ENCODE measurements around the gene CDH23.

Gene CDH23

DNA sequence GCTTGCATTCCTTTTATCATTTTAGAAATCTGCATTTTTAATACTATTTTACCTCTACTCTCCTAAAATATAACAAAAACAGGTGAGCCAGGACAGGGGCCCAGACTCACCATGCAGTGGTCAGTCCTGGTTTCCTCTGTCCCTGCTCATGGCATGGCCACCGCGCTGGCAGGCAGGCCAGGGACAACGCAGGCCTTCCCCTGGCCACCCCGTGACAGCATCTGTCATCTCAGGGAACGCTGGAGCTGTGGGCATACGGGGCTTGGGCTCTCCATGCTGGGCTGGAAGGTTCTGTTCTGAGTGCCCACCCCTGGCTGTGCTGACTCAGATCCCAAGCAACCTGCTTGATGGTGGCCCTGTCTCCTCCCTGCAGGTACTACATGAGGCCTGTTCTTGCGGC, 35.1 kb upstream of the CDH23 start:
- DNase-seq = no peak
- TF ChIP-seq GATA1 (IDR thresholded peaks at IDR 0.05; ENCODE audit: low read depth, low read length) (no peak), POLR2A (IDR thresholded peaks at IDR 0.05; ENCODE audit: low read length) (no peak)

DNA sequence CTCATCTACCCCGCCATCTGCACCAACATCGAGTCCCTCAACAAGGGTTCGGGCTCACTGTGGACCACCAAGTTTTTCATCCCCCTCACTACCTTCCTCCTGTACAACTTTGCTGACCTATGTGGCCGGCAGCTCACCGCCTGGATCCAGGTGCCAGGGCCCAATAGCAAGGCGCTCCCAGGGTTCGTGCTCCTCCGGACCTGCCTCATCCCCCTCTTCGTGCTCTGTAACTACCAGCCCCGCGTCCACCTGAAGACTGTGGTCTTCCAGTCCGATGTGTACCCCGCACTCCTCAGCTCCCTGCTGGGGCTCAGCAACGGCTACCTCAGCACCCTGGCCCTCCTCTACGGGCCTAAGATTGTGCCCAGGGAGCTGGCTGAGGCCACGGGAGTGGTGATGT, 34.6 kb upstream of the CDH23 start:
- TF ChIP-seq POLR2A (IDR thresholded peaks at IDR 0.05; ENCODE audit: low read length) = no peak
- no peak for TF ChIP-seq GATA1 (IDR thresholded peaks at IDR 0.05; ENCODE audit: low read depth, low read length)

DNA sequence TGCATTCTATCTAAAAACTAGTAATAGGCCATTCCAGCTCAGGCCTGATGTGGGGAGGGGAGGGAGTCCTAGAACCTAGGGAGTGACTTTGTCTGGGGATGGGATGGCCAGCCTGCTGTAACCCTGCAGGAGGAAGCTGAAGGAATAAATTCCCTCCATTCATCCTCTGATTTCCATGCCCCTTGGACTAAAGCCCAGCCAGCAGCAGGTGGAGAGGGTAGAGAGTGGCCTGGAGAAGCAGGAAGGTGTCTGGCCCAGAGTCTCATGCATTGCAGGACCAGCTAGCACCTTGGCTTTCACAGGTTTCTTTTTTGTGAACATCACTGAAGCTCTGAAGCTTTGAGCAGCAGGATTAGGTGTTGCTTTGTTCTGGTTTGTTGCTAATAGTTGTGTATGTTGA, 32.8 kb upstream of the CDH23 start:
- no peak for DNase-seq
- TF ChIP-seq POLR2A (IDR thresholded peaks at IDR 0.05; ENCODE audit: low read length) (no peak), GATA1 (IDR thresholded peaks at IDR 0.05; ENCODE audit: low read depth, low read length) (no peak)

More for the DNA sequence above, 34.6 kb upstream of the CDH23 start:
- DNase-seq = no peak

DNA sequence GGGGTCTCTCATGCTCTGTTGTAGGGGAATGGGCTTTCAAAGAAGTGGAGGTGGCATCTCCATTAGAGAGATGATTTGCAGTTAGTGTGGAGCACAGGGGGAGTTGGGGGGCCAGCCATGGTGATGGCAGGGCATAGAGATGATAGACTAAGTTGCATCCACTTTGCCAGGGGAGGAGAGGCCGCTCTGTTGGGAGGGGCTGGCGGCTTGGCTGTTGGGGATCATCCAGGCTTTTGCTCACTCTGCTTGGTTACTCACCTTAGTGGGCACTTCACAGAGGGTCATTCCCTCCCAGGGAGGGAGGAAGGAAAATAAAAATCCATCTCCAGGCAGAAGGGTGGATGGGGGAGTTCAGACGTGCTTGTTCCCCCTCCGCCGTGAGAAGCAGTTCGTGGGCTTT, 31.4 kb upstream of the CDH23 start:
- no peak for TF ChIP-seq POLR2A (IDR thresholded peaks at IDR 0.05; ENCODE audit: low read length)
- no peak for TF ChIP-seq GATA1 (IDR thresholded peaks at IDR 0.05; ENCODE audit: low read depth, low read length)
- no peak for DNase-seq

DNA sequence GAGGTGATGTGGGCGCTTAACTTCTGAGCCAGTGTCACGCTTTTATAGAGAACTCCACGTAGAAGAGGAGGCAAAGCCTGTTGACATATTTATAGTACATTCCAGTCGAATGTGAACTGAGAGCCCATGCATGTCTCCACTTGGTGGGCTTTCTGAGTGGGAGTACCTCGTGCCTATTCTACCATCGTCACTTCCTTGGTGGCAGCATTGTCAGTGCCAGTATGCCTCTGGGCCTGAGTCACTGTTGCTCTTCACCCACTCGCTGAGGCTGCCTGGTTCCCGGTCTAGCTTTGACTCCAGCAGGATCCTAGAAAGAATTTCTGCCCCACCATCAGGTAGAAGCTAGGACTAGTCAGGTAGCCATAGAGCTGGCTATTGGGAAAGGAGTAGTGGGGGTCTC, 30.0 kb upstream of the CDH23 start:
- no peak for DNase-seq
- no peak for TF ChIP-seq GATA1 (IDR thresholded peaks at IDR 0.05; ENCODE audit: low read depth, low read length)
- no peak for TF ChIP-seq POLR2A (IDR thresholded peaks at IDR 0.05; ENCODE audit: low read length)

DNA sequence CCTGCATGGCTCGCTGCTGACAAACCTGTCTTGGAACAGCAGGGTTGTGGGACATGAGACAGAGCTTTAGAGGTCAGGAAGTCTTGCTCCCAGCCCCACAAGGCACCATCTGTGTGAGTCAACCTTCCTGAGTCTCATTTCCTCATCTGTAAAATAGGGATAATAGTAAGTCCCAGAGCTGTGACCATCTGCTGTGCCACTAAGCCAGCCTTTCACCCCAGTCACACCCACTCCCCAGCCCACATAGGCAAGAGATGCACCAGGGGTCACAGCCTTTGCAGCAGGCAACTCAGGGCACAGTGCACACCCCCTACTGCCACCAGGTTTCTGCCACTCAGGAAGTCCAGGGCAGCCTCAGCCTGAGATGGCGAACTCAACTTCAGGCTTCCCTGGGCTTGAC, 29.4 kb upstream of the CDH23 start:
- no peak for DNase-seq
- TF ChIP-seq GATA1 (IDR thresholded peaks at IDR 0.05; ENCODE audit: low read depth, low read length) (no peak), POLR2A (IDR thresholded peaks at IDR 0.05; ENCODE audit: low read length) (no peak)

DNA sequence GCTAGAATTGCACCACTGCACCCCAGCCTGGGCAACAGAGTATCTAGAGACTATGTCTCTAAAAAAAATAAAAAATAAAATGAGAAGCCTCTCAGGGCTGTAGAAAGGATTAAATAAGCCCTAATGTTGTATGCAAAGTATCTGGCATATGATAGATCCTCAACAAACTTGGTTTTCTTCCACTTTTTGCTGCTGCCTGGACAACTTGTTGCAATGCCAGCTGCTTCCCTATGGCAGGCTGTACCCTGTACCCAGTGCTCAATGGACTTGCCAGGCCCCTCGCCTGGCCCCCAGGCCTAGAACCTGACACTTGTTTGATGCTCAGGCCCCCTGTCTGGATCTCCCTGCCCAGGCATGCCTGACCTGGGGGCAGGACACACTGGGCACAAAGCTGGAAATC, 28.5 kb upstream of the CDH23 start:
- no peak for DNase-seq
- TF ChIP-seq GATA1 (IDR thresholded peaks at IDR 0.05; ENCODE audit: low read depth, low read length) (no peak), POLR2A (IDR thresholded peaks at IDR 0.05; ENCODE audit: low read length) (no peak)

DNA sequence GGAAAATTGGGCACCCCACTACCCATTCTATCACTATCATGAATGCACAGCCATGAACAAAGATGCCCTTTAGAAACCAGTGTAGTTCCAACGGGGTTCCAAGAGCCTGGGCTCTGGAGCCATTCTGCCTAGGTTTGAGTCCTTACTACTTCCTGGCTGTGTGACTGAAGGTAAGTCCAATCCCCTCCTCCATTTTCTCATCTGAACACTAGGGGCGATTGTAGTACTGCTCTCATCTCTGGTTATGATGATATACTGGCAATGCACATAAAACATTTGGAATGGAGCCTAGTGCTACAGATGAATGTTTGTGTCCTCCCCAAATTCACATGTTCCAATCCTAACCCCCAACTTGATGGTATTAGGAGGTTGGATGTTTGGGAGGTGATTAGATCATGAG, 28.1 kb upstream of the CDH23 start:
- TF ChIP-seq POLR2A (IDR thresholded peaks at IDR 0.05; ENCODE audit: low read length) (no peak), GATA1 (IDR thresholded peaks at IDR 0.05; ENCODE audit: low read depth, low read length) (no peak)
- DNase-seq = no peak

DNA sequence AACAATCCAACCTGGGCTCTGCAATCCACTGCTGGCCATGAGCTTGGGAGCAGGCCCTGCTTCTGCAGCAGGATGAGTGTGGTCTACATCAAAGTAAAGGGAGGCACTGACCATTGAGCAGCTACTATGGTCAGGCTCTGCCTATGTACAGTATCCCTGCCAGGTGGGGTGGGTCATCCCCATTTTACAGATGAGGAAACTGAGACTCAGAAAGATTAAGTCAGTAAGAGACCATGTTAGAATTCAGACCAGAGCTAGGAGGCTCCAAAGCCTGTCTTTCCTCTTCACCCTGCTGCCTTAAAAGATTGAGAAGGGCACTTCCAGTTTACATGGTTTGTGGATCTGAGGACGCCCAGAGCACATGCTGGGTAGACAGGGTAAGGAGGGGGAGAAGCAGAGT, 27.1 kb upstream of the CDH23 start:
- no peak for TF ChIP-seq GATA1 (IDR thresholded peaks at IDR 0.05; ENCODE audit: low read depth, low read length)
- TF ChIP-seq POLR2A (IDR thresholded peaks at IDR 0.05; ENCODE audit: low read length) = no peak
- DNase-seq = no peak

DNA sequence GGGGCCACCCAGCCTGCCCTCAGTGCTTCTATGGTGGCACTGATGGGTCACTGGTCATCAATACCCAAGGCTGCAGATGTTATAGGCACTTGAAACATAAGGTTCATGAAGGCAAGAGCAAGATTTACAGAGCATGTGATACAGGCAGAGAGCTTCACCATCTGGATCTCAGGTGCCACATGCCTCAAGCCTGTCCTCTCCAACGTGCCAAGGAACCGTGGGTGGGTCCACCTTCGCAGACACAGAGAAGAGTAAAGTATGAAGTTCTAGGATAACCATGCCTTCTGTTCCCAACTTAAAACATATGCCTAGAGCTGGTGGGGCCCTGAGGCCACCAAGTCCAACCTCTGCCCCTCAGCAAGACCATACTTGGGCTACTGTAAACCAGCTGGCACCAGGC, 26.7 kb upstream of the CDH23 start:
- TF ChIP-seq POLR2A (IDR thresholded peaks at IDR 0.05; ENCODE audit: low read length) (no peak), GATA1 (IDR thresholded peaks at IDR 0.05; ENCODE audit: low read depth, low read length) (no peak)
- DNase-seq = no peak

DNA sequence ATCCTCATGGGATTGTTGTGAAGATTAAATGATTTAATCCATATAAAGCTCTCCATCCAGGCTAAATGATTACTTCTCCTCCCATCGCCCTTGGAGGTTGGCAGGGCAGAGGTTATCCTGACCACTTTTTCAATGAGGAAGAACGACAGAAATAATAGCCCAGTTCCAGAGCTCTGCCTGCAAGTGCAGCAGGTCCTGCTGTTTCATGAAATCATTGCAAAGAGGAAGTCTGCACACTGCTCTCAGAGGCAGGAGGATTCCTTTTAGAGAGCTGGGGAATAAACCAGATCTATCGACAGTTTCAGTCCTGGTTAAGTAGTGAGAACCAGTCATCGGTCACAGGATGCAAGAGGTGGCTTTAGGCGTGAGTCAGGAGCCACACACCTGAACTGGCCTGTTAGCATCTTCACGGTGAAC, 25.0 kb upstream of the CDH23 start:
- no peak for TF ChIP-seq GATA1 (IDR thresholded peaks at IDR 0.05; ENCODE audit: low read depth, low read length)
- no peak for TF ChIP-seq POLR2A (IDR thresholded peaks at IDR 0.05; ENCODE audit: low read length)
- DNase-seq = no peak

DNA sequence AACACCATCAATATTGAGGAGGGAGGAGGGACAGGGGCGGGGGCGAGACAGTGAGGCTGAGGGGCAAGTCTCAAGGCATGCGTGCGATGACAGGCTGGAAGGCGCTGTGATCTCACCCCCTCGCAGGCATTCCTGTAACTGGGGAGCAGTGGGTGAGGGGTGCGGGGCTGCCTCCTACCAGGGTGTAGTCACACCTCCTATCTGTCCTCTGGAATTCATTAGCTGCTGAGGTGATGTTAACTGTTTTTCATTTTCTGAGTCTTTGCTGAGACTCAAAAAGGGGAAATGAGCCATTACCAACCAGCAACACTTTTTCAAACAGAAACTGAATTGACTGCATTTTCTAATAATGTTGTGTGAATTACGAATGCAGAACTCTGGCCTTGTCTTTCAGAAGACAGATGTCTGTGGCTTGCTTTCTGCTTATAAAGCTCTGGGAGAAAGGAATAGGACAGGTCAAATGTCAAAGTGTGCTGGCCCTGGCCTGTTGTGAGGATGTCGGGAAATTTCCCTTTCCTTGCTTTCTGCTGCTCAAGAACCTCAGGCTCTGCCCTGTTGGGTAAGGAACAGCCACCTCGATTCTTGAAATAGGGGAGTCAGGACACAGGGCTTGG, 23.7 kb upstream of the CDH23 start:
- TF ChIP-seq POLR2A (IDR thresholded peaks at IDR 0.05; ENCODE audit: low read length) (no peak), GATA1 (IDR thresholded peaks at IDR 0.05; ENCODE audit: low read depth, low read length) (no peak)
- DNase-seq = no peak

DNA sequence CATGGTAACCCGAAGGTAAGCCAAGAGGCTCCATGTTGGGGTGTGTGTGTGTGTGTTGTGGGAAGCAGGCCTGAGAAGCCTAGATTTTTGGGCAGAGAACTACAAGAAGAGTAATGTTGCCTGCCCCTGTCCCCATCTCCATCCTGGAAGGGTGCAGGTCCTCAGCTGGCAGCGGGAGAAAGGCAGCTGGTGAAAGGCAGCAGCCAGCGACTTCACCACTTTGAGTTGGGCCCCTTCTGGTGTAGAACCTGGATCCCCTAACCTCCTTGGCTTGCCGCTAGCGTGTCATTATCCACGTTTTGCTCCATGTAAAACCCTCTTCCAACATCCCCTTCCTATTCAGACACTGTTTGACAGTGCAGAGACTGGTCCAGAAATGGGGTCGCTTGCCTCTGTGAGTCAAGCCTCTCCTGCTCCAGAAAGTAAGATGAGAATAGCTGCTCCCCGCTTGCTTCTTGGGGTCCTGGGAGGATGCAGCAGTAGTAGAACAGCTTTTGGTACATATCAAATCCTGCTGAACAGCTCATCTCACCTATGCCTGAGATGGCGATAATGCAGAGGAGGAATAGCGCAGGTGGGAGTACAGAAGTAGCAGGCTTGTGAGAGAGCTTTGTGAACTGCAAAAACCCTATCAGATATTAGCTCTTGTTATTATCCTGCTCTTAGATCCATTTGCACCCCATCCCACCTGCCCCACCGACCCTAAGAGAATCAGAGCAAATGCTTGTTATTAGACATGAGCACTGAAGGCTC, 22.1 kb upstream of the CDH23 start:
- DNase-seq = no peak
- no peak for TF ChIP-seq GATA1 (IDR thresholded peaks at IDR 0.05; ENCODE audit: low read depth, low read length)
- TF ChIP-seq POLR2A (IDR thresholded peaks at IDR 0.05; ENCODE audit: low read length) = no peak

DNA sequence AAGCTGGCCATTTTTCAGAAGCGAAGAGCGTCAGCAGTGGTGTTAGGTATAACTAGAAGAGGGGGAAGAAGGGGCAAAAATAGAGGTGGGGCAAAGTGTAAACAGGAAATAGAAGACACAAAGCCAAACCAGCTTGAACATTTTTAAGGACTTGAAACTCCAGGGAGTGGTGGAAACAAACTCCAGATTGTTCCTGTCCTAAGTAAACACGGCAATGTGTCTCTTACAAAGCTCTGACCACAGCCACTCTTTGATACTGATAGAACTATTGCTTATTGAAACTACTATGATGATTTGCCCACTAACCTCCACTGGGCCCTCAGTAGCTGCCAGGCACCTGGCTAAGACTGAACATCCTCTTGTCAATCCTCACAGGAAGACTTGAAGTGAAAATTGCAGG, 20.8 kb upstream of the CDH23 start:
- no peak for TF ChIP-seq GATA1 (IDR thresholded peaks at IDR 0.05; ENCODE audit: low read depth, low read length)
- no peak for TF ChIP-seq POLR2A (IDR thresholded peaks at IDR 0.05; ENCODE audit: low read length)

More for the DNA sequence above, 20.8 kb upstream of the CDH23 start:
- no peak for DNase-seq

Measured in erythroblast (primary cell).